ENCODE data around the gene FAM3B.

GRCh38 chr21:41387824-41388223, 71.2 kb downstream of the FAM3B start:
- TF ChIP-seq, protein P1, sequence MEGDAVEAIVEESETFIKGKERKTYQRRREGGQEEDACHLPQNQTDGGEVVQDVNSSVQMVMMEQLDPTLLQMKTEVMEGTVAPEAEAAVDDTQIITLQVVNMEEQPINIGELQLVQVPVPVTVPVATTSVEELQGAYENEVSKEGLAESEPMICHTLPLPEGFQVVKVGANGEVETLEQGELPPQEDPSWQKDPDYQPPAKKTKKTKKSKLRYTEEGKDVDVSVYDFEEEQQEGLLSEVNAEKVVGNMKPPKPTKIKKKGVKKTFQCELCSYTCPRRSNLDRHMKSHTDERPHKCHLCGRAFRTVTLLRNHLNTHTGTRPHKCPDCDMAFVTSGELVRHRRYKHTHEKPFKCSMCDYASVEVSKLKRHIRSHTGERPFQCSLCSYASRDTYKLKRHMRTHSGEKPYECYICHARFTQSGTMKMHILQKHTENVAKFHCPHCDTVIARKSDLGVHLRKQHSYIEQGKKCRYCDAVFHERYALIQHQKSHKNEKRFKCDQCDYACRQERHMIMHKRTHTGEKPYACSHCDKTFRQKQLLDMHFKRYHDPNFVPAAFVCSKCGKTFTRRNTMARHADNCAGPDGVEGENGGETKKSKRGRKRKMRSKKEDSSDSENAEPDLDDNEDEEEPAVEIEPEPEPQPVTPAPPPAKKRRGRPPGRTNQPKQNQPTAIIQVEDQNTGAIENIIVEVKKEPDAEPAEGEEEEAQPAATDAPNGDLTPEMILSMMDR (IDR thresholded peaks at IDR 0.05), result no peak
- TF ChIP-seq ZFX (IDR thresholded peaks at IDR 0.05; ENCODE audit: borderline replicate concordance), result no peak
